Glutamatergic neuron (in vitro differentiated cells): ENCODE results near the gene SGCD. TPM values are rescaled to one million over a fixed set of nuclear protein-coding genes. Genes with fewer than 3 reads are reported as not detected.

Experiments
- DNase-seq: peaks from one replicate; pipeline ENCODE4 v3.0.0; 2022
- H3K27ac Mint-ChIP-seq: one replicate; pipeline ENCODE4 v1.8.0; 2020; ENCODE audit warnings: mild to moderate bottlenecking, mixed read lengths, inconsistent platforms; ENCODE audit not compliant: unreplicated experiment
- H3K27me3 Mint-ChIP-seq: one replicate; pipeline ENCODE4 v1.8.0; 2020; ENCODE audit warnings: mild to moderate bottlenecking, moderate library complexity, mixed read lengths, inconsistent platforms; ENCODE audit not compliant: unreplicated experiment
- H3K36me3 Mint-ChIP-seq: one replicate; pipeline ENCODE4 v1.8.0; 2020; ENCODE audit warnings: mild to moderate bottlenecking, mixed read lengths, inconsistent platforms; ENCODE audit not compliant: unreplicated experiment
- H3K4me1 Mint-ChIP-seq: one replicate; pipeline ENCODE4 v1.8.0; 2020; ENCODE audit warnings: mild to moderate bottlenecking, low read depth, mixed read lengths, inconsistent platforms; ENCODE audit not compliant: unreplicated experiment
- H3K4me3 Mint-ChIP-seq: one replicate; pipeline ENCODE4 v1.8.0; 2020; ENCODE audit warnings: mild to moderate bottlenecking, mixed read lengths, inconsistent platforms; ENCODE audit not compliant: unreplicated experiment
- H3K9me3 Mint-ChIP-seq: one replicate; pipeline ENCODE4 v1.8.0; 2020; ENCODE audit warnings: mild to moderate bottlenecking, moderate library complexity, mixed read lengths, inconsistent platforms; ENCODE audit not compliant: unreplicated experiment
- CTCF ChIP-seq: fragments of 200-600 bp; sonication (generic); IDR thresholded peaks from one replicate; pipeline ENCODE4 v1.5.0; 2021; ENCODE audit not compliant: partially characterized antibody, unreplicated experiment
- total RNA-seq: library from RNA; stranded (reverse); fragmentation: NEBNext Ultra II Directional; extraction: Animal tissue kit (Norgen Biotek cat#: 25700); gene quantifications from one replicate; pipeline ENCODE4 v1.2.1, GENCODE V29; 2021; ENCODE audit not compliant: unreplicated experiment

SGCD gene
- total RNA-seq, 1 donor from 2014 or later: 0.20 TPM

GRCh38 chr5:156707750-156708149, 380.8 kb downstream of the SGCD start:
- DNase-seq: no peak
- no peaks in the 10 kb centered on the region for H3K36me3 Mint-ChIP-seq
- H3K27ac Mint-ChIP-seq: no peak overlapping the region
- no peak for TF ChIP-seq CTCF
- H3K4me3 Mint-ChIP-seq: no peak overlapping the region
- H3K9me3 Mint-ChIP-seq: no peaks in the 10 kb centered on the region
- H3K27me3 Mint-ChIP-seq: no peaks in the 10 kb centered on the region
- H3K4me1 Mint-ChIP-seq: peaks cover 6% of the 10 kb centered on the region

- Mint-ChIP-seq H3K27ac (no peak overlapping the region), H3K4me3 (no peak overlapping the region), H3K27me3 (no peaks in the 10 kb centered on the region), H3K9me3 (no peaks in the 10 kb centered on the region), H3K36me3 (no peaks in the 10 kb centered on the region), H3K4me1 (peaks cover 4% of the 10 kb centered on the region)
- no peak for TF ChIP-seq CTCF
- no peak for DNase-seq
Observed at GRCh38 chr5:156715287-156715686, 388.3 kb downstream of the SGCD start.

GRCh38 chr5:156716591-156717380, 389.8 kb downstream of the SGCD start:
- Mint-ChIP-seq H3K36me3 (no peaks in the 10 kb centered on the region), H3K27ac (no peak overlapping the region), H3K4me3 (no peak overlapping the region), H3K4me1 (peaks cover 4% of the 10 kb centered on the region), H3K9me3 (no peaks in the 10 kb centered on the region), H3K27me3 (no peaks in the 10 kb centered on the region)
- no peak for TF ChIP-seq CTCF
- DNase-seq: no peak

- H3K36me3 Mint-ChIP-seq: no peaks in the 10 kb centered on the region
- no peak overlapping the region for H3K27ac Mint-ChIP-seq
- DNase-seq: no peak
- H3K27me3 Mint-ChIP-seq: peaks cover 2% of the 10 kb centered on the region
- H3K4me3 Mint-ChIP-seq: no peak overlapping the region
- no peaks in the 10 kb centered on the region for H3K9me3 Mint-ChIP-seq
- peaks cover 4% of the 10 kb centered on the region for H3K4me1 Mint-ChIP-seq
- TF ChIP-seq CTCF: no peak
Observed at GRCh38 chr5:156718985-156719384, 392.0 kb downstream of the SGCD start.

GRCh38 chr5:156722358-156722757, 395.4 kb downstream of the SGCD start:
- TF ChIP-seq CTCF: no peak
- Mint-ChIP-seq H3K4me3 (no peak overlapping the region), H3K4me1 (peaks cover 4% of the 10 kb centered on the region), H3K27ac (no peak overlapping the region), H3K27me3 (peaks cover 2% of the 10 kb centered on the region), H3K36me3 (no peaks in the 10 kb centered on the region), H3K9me3 (no peaks in the 10 kb centered on the region)
- no peak for DNase-seq
